Ascending aorta (tissue), 2 donors: ENCODE results near the gene NUP93. TPM values are rescaled to one million over a fixed set of nuclear protein-coding genes. Genes with fewer than 3 reads are reported as not detected.
"Not testable (repeated sequence)": the region's sequence is repeated elsewhere in the genome, so short reads cannot be mapped to it uniquely, and the experiment has no call there.

Experiments
- DNase-seq, 2 donors: peaks; one replicate each; pipeline ENCODE4 v3.0.0-alpha.2; 2019; ENCODE audit warnings: low spot score in 2 of 2
- H3K27ac ChIP-seq, 2 donors: fragments of 200-600 bp; sonication (generic); one replicate each; pipeline ENCODE4 v1.5.1; 2016 to 2017; ENCODE audit warnings: mild to moderate bottlenecking in 1 of 2
- H3K27me3 ChIP-seq: fragments of 200-600 bp; sonication (generic); one replicate; pipeline ENCODE4 v1.5.1; 2017
- H3K36me3 ChIP-seq, 2 donors: fragments of 200-600 bp; sonication (generic); one replicate each; pipeline ENCODE4 v1.5.1; 2016
- H3K4me1 ChIP-seq, 2 donors: fragments of 200-600 bp; sonication (generic); one replicate each; pipeline ENCODE4 v1.5.1; 2016 to 2017; ENCODE audit warnings: mild to moderate bottlenecking in 1 of 2
- H3K4me3 ChIP-seq, 2 donors: fragments of 200-600 bp; sonication (generic); one replicate each; pipeline ENCODE4 v1.5.1; 2016 to 2017; ENCODE audit warnings: mild to moderate bottlenecking in 1 of 2
- H3K9me3 ChIP-seq, 2 donors: fragments of 200-600 bp; sonication (generic); one replicate each; pipeline ENCODE4 v1.5.1; 2016
- CTCF ChIP-seq, 3 experiments: fragments of 200-600 bp in 2 of 3; fragments of 450-650 bp in 1 of 3; sonication (generic) in 2 of 3; IDR thresholded peaks; one replicate each; pipeline ENCODE4 v1.5.1; 2016 to 2019; ENCODE audit warnings: antibody characterized with exemption in 3 of 3, mild to moderate bottlenecking in 1 of 3, moderate library complexity in 1 of 3
- intact Hi-C: fragments of 100-400 bp; cut with DNase I; formaldehyde crosslinking; loops from one replicate; pipeline ENCODE4 v1.15.1; 2023
- total RNA-seq: library from RNA; depleted of rRNA; stranded (reverse); fragments of >200 nt; gene quantifications from one replicate; pipeline ENCODE4 v1.1.0, GENCODE V29; 2016

The NUP93 gene
- total RNA-seq, 1 donor from 2014 or later = 419 TPM

- DNase-seq = no peak
- no peak for TF ChIP-seq CTCF (IDR thresholded peaks at IDR 0.05)
- Histone ChIP-seq H3K27ac (no peak overlapping the region), H3K36me3 (no peaks in the 10 kb centered on the region), H3K27me3 (no peaks in the 10 kb centered on the region), H3K4me3 (no peak overlapping the region), H3K4me1 (no peaks in the 10 kb centered on the region), H3K9me3 (no peaks in the 10 kb centered on the region)
- intact Hi-C loops = no loop called here
Observed at GRCh38 chr16:56710181-56710737, 19.7 kb upstream of the NUP93 start.

DNA sequence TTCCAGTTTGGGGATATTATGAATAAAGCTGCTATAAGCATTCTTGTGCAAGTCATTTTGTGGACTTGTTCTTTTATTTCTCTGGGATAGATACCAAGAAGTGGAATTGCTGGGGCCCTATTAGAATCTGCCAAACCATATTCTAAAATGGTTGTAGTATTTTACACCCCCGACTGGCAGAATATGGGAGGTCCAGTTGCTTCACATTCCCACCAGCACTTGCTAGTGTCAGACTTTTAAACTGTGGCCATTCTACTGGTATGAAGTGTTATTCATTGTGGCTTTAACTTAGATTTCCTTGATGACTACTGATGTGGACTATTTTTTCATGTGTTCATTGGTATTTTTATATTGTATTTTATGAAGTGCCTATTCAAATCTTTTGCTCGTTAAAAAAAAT, 18.1 kb upstream of the NUP93 start:
- H3K27ac ChIP-seq = no peak overlapping the region
- no peaks in the 10 kb centered on the region for H3K36me3 ChIP-seq
- intact Hi-C loops = no loop called here
- no peaks in the 10 kb centered on the region for H3K9me3 ChIP-seq
- TF ChIP-seq CTCF (IDR thresholded peaks at IDR 0.05) = no peak
- no peak for DNase-seq
- H3K27me3 ChIP-seq = no peaks in the 10 kb centered on the region
- H3K4me1 ChIP-seq = no peaks in the 10 kb centered on the region
- H3K4me3 ChIP-seq = no peak overlapping the region

GRCh38 chr16:56713794-56714193, 16.1 kb upstream of the NUP93 start:
- Histone ChIP-seq H3K9me3 (no peaks in the 10 kb centered on the region), H3K4me3 (no peak overlapping the region), H3K27me3 (no peaks in the 10 kb centered on the region), H3K36me3 (no peaks in the 10 kb centered on the region), H3K27ac (no peak overlapping the region), H3K4me1 (no peaks in the 10 kb centered on the region)
- no peak for DNase-seq
- intact Hi-C loops = no loop called here
- no peak for TF ChIP-seq CTCF (IDR thresholded peaks at IDR 0.05)

DNA sequence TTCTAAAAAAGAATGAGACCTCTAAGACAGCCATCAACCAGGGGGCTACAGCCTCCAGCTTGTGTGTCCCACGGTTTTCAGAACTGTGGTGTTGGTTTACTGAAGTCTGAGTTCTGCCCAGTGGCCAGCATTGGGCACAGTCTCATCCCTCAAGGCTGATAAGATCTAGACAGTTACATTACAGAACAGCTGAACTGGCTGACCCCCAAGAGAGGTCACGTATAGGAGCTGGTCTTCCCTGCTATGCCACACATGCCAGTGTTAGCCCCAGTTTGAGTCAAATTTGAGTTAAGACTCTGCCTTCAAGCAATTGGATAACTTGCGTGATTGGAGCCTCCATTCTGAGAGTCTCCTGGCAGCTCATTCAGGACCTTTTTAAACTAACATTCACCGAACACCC, 14.8 kb upstream of the NUP93 start:
- TF ChIP-seq CTCF (IDR thresholded peaks at IDR 0.05) = no peak
- no peaks in the 10 kb centered on the region for H3K36me3 ChIP-seq

GRCh38 chr16:56716761-56717160, 13.2 kb upstream of the NUP93 start:
- Histone ChIP-seq H3K36me3 (no peaks in the 10 kb centered on the region), H3K4me1 (no peaks in the 10 kb centered on the region), H3K4me3 (no peak overlapping the region), H3K9me3 (no peaks in the 10 kb centered on the region), H3K27me3 (no peaks in the 10 kb centered on the region), H3K27ac (no peak overlapping the region)
- no peak for TF ChIP-seq CTCF (IDR thresholded peaks at IDR 0.05)
- DNase-seq = no peak
- intact Hi-C loops = no loop called here

More for the DNA sequence above, 14.8 kb upstream of the NUP93 start:
- intact Hi-C loops = no loop called here
- Histone ChIP-seq H3K27ac (no peak overlapping the region), H3K4me1 (no peaks in the 10 kb centered on the region), H3K9me3 (no peaks in the 10 kb centered on the region), H3K27me3 (no peaks in the 10 kb centered on the region), H3K4me3 (no peak overlapping the region)
- DNase-seq = no peak

- H3K36me3 ChIP-seq, H3K27ac ChIP-seq, H3K4me3 ChIP-seq, DNase-seq, H3K27me3 ChIP-seq, H3K9me3 ChIP-seq, H3K4me1 ChIP-seq, intact Hi-C loops: not testable (repeated sequence)
Observed at GRCh38 chr16:56717532-56717931, 12.4 kb upstream of the NUP93 start.
